Lung microvascular endothelial cell (primary cell): ENCODE measurements around the gene SH3RF2. TPM values are rescaled to one million over a fixed set of nuclear protein-coding genes. Genes with fewer than 3 reads are reported as not detected.
"Not testable (repeated sequence)": the region's sequence is repeated elsewhere in the genome, so short reads cannot be mapped to it uniquely, and the experiment has no call there.

ENCODE experiments used
- DNase-seq, 2 donors: peaks; one replicate each; pipeline versions ENCODE4 v3.0.0 to v3.0.0-alpha.2; 2010; ENCODE audit warnings: low read depth in 2 of 2
- total RNA-seq: library from RNA; depleted of rRNA; stranded (reverse); fragments of >200 nt; gene quantifications from 2 replicates; pipeline ENCODE4 v1.2.1, GENCODE V29; 2014

SH3RF2 gene
- total RNA-seq, 1 donor from 2014 or later: not detected

DNA sequence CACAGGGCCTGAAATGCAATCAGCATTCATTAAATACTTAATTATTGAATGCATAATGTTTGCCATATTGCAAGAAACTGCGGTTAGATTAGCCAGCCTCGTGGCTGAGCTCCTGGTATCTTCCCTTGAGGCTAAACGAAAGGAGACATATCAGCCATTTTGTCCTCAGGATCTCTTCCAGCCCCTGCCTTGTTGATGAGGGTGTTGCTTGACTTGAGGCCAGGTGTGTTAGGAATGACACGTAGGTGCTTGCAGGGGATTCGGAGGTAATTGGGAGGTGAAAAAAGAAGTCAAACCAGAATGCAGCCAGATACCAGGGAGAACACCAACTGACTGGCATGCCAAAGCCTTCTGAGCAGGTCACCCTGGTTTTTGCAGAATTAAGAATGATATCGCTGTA lies 12.5 kb downstream of the SH3RF2 start:
- no peak for DNase-seq

DNA sequence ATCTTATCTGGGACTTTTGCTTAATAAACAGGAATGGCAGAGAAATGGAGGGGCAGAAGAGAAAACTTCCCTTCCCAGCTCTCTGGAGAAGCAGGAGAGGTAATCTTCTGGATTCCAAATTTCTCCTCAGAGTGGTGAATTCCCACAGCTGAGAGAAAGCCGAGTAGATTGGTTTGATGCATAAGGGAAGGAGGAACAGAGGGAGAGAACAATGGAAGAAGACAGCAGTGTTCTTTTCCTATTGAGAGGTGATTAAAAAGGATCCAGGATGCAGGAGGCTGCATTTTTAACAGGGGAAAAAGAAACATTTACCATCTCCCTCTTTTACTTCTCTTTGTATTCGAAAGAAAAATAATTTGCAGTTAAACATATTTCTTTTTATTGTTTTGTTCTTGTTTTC lies 13.1 kb downstream of the SH3RF2 start:
- no peak for DNase-seq

DNA sequence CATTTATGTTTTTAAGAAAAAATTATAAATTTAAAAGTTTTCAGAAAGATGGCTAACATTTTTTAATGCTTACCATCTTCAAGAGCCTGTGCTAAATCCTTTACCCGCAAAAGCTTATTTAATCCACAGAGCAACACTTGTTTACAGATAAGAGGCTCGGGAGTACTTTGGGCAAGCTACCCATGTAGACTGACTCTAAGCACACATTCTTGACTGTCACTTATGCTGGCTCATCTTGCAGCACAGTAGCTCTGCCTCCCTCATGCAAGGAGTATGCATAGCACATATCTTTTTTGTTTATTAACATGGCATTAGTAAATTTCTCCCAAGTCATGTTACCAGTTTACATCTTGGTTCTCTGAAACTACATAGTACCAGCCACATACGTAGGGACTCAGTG lies 14.7 kb downstream of the SH3RF2 start:
- DNase-seq: no peak

GRCh38 chr5:145953202-145953601 lies 16.8 kb downstream of the SH3RF2 start:
- DNase-seq: no peak

DNA sequence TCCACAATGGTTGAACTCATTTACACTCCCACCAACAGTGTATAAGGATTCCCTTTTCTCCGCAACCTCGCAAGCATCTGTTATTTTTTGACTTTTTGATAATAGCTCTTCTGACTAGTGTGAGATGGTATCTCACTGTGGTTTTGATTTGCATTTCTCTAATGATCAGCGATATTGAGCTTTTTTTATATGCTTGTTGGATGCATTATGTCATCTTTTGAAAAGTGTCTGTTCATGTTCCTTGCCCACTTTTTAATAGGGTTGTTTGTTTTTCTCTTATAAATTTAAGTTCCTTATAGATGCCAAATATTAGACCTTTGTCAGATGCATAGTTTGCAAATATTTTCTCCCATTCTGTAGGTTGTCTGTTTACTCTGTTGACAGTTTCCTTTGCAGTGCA lies 17.8 kb downstream of the SH3RF2 start:
- not testable (repeated sequence) for DNase-seq

DNA sequence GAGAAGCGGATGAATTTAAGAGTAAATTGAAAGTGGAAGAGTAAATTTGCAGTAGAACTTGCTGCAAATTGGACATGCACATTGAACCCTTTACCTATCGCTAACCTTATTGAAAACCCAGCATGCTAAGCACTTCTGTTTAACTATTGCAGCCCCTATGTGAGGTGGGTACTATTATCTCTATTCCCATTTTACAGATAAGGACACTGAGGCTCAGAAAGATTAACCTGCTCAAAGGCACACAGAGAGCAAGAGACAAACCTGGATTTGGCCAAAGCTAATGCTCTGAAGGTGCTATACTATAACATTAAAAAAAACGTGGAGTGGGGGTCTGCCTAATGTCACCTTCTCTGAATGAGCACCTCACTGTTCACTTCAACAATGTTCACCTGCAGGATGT lies 21.0 kb downstream of the SH3RF2 start:
- no peak for DNase-seq

- no peak for DNase-seq
Observed at GRCh38 chr5:145958436-145958835, 22.1 kb downstream of the SH3RF2 start.

GRCh38 chr5:145960166-145960565 lies 23.8 kb downstream of the SH3RF2 start:
- no peak for DNase-seq

DNA sequence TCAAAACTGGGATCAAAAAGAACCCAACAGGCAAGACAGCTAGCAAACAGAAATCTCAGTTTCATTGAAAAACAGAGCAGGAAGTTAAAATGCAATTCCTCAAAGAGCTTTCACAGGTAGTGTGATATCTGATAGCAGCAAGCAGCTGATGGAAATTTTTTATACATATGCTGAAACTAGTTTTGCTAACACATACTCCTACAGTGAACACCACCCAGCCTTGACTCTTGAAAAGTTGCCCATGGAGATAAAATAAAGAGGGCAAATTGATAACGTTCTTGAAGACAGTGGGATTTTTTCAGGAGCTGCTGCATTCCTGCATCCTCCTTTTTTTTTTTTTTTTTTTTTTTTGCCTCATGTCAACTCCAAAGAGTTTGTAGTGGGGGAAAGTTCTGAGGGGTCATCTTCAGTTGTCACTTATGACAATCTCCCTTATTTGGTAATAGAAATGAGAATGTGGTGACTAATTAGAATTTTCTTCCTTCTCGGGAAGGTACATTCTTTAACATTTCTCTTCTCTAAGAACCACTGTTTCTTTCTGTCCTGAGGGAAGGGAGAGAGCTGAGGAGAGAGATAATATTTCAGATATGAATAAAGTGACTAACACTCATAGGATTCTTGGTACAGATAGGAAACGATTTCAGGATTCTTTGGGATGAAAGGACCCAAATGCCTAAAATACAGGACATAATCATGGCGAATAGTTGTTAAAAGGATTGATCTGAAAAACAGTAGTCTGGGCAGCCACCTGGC lies 24.6 kb downstream of the SH3RF2 start:
- DNase-seq: no peak

- no peak for DNase-seq
Observed at GRCh38 chr5:145962001-145962400, 25.6 kb downstream of the SH3RF2 start.

GRCh38 chr5:145964008-145964407 lies 27.6 kb downstream of the SH3RF2 start:
- DNase-seq: not testable (repeated sequence)

- no peak for DNase-seq
Observed at GRCh38 chr5:145965804-145966203, 29.4 kb downstream of the SH3RF2 start.

DNA sequence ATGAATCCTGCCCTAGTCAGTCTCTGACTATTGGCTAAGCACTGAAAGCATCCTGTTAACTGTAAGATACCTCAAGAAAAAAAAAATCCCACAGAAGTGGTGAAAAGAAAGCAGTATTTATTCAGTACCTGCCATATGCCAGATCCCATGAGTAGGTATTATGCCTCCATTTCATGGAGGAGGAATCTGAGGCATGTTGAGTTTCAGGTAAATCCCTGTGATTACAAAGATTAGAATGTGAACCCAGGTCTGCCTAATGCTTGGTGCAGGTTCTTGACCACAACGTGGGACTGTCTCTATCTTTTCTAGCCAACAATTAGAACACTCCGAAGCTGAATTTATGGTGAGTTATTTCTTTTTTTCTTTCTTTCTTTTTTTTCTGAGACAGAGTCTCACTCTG lies 30.9 kb downstream of the SH3RF2 start:
- DNase-seq: no peak

GRCh38 chr5:145968970-145969713 lies 32.8 kb downstream of the SH3RF2 start:
- no peak for DNase-seq

DNA sequence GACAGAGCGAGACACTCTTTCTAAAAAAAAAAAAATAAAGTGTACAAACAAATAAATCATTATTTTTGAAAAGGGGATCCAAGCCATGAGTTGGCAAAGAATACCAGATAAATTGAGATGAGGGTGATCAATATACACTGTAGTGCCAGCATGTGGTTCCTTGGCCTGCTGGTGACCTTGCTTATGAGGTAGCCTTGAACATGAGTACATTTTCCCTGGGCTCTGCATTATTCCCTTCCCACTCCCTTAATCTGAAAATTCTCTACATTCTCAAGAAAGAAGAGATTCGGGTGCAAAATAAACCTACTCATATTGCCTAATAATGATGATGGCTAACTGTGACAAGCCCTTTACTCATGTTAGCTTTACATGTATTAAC lies 33.3 kb downstream of the SH3RF2 start:
- no peak for DNase-seq

DNA sequence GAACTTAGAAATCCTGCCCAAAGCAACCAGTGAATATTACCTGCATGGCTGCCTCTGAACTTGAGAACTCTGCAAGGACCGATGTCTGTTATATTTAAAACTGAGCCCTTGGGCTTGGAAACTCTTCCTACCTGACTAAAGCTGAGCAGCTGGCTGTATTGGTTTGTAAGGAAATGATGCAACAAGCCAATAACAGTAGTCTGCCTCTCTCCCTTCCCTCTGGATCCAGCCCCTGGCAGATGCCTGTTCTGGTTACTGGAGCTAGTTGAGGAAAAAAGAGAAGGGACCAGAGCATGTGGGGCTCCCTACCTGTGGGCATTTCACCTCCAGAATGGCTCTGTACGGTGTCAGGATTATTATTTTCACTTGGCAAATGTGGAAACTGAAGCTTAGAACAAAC lies 34.7 kb downstream of the SH3RF2 start:
- no peak for DNase-seq

DNA sequence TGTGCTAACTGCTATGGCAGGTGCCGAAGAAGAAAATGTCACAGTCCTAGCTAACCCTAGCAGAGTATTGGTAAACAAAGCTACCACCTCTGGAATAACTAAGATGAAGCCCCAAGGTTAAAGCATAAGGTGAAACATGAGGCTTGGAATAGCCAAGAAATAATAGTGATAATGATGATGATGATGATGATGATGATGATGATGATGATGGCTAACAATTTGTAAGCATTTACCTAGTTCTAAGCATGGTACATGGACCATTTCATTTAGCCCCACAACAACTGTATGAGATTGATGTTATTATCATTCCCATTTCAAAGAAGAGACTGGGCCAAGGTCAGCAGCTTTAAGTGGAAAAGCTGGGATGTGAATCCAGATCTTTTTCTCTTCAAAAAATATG lies 35.3 kb downstream of the SH3RF2 start:
- DNase-seq: no peak

DNA sequence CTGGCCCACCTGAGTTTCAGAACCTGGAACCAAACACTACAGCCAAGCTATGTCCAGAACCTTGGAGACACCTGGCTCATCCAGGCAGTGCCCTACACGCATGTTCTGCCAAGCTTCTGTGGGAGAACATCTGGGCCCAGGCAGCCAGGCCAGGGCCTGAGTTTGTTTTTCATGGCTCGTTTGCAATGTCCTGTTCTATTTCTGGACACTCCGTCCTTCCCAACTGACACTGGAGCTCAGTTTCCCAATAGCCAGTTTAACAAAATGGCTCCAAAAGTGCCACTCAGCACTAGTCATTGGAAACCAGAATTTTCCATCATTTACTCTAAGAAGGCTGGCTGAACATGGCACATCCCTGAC lies 38.6 kb downstream of the SH3RF2 start:
- no peak for DNase-seq

DNA sequence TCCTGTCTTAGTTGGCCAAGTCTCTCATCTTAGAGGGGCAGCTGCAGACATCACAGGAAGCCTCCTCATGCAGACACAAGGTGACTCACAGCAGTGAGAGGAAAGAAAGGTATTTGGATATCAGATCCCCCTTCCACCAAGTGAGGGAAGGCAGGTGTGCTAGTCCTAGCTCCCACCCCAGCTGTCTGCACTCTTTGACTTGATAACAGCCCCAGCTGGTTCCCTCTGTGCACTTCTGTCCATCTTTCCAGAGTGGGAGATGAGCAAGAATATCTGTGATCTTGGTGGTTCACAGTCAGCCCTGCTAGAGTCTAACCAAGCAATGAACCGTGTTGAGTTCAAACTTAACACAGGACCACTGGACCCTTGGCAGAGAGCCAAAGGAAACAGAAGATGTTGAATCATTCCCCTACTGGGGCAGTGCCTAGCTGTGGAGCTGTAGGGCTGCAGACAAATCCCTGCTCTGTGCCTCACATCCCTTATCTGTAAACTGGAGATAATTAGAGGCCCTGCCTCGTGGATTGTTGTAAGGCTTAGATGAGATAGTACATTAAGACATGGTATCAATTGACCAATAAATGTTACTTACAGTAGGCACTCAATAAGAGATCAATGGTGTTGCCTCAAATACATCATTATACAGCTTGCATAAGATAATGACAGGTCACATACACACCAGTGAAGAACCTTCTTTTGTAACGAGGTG lies 39.1 kb downstream of the SH3RF2 start:
- DNase-seq: peak; percentile 29 to 90

DNA sequence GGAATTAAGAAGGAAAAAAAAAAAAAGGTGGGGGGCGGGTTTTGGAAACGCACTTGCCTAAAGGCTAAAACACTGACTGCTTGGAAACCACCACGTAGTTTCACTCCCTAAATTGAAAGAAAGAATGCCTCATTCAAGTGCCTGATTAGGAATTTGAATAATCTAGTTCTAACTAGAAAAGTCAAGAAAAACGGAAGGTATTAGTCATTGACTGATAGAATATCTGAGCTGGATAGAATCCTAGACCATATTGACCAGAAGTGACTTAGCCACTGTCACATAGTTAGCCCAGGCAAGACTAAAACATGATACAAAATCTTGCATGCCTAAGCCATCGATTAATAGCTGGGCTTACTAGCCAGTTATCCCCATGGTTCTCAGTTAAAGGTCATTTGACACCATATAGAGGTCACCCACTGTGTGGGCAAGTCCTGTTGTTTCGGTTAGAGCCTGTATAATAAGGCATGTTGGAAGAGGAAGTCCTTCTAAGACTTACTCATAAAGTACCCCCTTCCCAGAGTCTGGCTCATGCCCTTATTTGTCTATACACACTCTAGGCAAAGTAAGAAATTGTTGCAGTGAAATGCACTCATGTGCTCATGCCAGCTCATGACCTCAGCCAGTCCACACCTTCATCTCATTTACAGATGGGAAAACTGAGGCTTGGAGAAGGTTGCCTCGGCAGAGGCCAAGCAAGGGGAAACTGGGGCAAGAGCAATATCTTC lies 40.2 kb downstream of the SH3RF2 start:
- DNase-seq: peak in 1 of 2 donors; percentile 65

DNA sequence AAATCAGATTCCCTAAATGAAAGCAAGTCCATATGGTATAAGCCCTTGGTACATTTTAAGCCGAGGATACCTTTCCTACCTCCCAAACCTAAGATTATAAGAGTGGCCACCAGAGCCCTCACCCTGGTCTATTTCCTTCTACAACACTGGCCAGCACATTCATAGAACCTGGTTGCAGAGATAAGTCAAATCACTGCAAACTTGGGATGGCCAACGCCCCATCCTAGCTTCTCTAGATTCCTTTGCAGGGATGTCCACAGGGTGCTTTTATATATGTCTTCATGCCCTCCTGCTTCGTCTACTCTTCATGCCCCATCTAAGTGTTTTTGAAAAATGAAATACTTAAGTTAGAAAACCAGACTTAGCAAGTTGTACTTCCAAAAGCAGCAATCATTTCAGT lies 41.8 kb downstream of the SH3RF2 start:
- no peak for DNase-seq

- DNase-seq: no peak
Observed at GRCh38 chr5:145978708-145979107, 42.3 kb downstream of the SH3RF2 start.
